ENCODE data around the gene ALDH5A1.

Gene ALDH5A1

DNA sequence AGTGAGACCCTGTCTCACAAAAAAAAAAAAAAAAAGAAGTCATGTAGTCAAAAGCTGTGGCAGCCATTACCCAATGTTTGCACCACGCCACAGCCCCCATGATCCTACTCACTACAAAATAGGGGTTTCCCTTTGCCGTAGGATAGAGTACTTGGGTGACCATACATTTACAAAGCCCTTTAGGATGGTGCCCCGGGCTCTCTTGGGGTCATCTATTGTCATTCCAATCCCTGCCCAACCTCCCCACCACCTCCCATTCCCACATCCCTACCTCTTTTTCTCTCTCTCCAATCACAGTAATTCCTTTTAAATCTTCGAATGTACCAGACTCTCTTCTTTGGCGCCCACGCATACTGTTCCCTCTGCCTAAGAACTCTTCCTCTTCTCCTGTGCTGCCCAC lies 76.6 kb downstream of the ALDH5A1 start:
- Histone ChIP-seq H2AK5ac (ENCODE audit: low read length) (no peak overlapping the region), H2BK120ac (ENCODE audit: insufficient read depth, low read length, poor library complexity) (no peak overlapping the region), H4K12ac (ENCODE audit: low read depth, low read length) (no peak overlapping the region), H4K91ac (ENCODE audit: low read depth, low read length) (no peak overlapping the region), H3K18ac (ENCODE audit: low read length) (no peak overlapping the region), H3K4me1 (ENCODE audit: control insufficient read depth in 1 of 2, insufficient read depth in 2 of 2, low read length in 2 of 2) (peaks cover 0 to 3% of the 10 kb centered on the region in 2 experiments), H2BK5ac (ENCODE audit: low read depth, low read length, poor library complexity) (no peak overlapping the region), H4K8ac (ENCODE audit: low read depth, low read length) (no peak overlapping the region), H3K23ac (ENCODE audit: low read length) (no peak overlapping the region), H2AFZ (ENCODE audit: insufficient read depth, low read length, poor library complexity) (no peak overlapping the region), H3K4ac (ENCODE audit: low read depth, low read length) (no peak overlapping the region), H3K4me2 (ENCODE audit: low read length) (no peak overlapping the region), H3K9ac (ENCODE audit: low read length) (no peak overlapping the region), H3K27me3 (ENCODE audit: insufficient read depth, low read length) (no peaks in the 10 kb centered on the region), H3K36me3 (ENCODE audit: control insufficient read depth in 1 of 2, insufficient read depth in 2 of 2, low read length in 2 of 2) (no peaks in the 10 kb centered on the region), H3K27ac (ENCODE audit: low read depth, low read length) (no peak overlapping the region), H3K9me3 (ENCODE audit: insufficient read depth, low read depth, low read length) (peaks cover 2% of the 10 kb centered on the region), H3K4me3 (ENCODE audit: low read depth, low read length) (no peak overlapping the region), H2BK12ac (ENCODE audit: low read length) (no peak overlapping the region), H3K79me1 (ENCODE audit: low read length) (no peaks in the 10 kb centered on the region), H3K79me2 (ENCODE audit: control insufficient read depth, insufficient read depth, low read length, poor library complexity) (no peaks in the 10 kb centered on the region), H3K14ac (ENCODE audit: low read length) (no peak overlapping the region)
- WGBS (ENCODE audit: extremely low coverage, insufficient coverage, insufficient read length) = 100% methylated on average over 1 of the region's 6 CpGs
- DNase-seq = no peak

- no peak overlapping the region for H3K4me3 ChIP-seq (ENCODE audit: low read depth, low read length)
- H3K23ac ChIP-seq (ENCODE audit: low read length) = no peak overlapping the region
- no peak overlapping the region for H2BK5ac ChIP-seq (ENCODE audit: low read depth, low read length, poor library complexity)
- no peak overlapping the region for H3K4ac ChIP-seq (ENCODE audit: low read depth, low read length)
- H3K14ac ChIP-seq (ENCODE audit: low read length) = no peak overlapping the region
- H2AK5ac ChIP-seq (ENCODE audit: low read length) = no peak overlapping the region
- H3K18ac ChIP-seq (ENCODE audit: low read length) = no peak overlapping the region
- no peak overlapping the region for H4K8ac ChIP-seq (ENCODE audit: low read depth, low read length)
- H3K9ac ChIP-seq (ENCODE audit: low read length) = no peak overlapping the region
- H2BK12ac ChIP-seq (ENCODE audit: low read length) = no peak overlapping the region
- H3K36me3 ChIP-seq (ENCODE audit: control insufficient read depth in 1 of 2, insufficient read depth in 2 of 2, low read length in 2 of 2) = no peaks in the 10 kb centered on the region
- H3K27ac ChIP-seq (ENCODE audit: low read depth, low read length) = no peak overlapping the region
- no peak overlapping the region for H4K91ac ChIP-seq (ENCODE audit: low read depth, low read length)
- H3K9me3 ChIP-seq (ENCODE audit: insufficient read depth, low read depth, low read length) = no peaks in the 10 kb centered on the region
- H3K27me3 ChIP-seq (ENCODE audit: insufficient read depth, low read length) = no peaks in the 10 kb centered on the region
- H3K4me2 ChIP-seq (ENCODE audit: low read length) = no peak overlapping the region
- no peaks in the 10 kb centered on the region for H3K79me2 ChIP-seq (ENCODE audit: control insufficient read depth, insufficient read depth, low read length, poor library complexity)
- peak in 1 of 2 donors; percentile 25 for DNase-seq
- H2AFZ ChIP-seq (ENCODE audit: insufficient read depth, low read length, poor library complexity) = no peak overlapping the region
- H4K12ac ChIP-seq (ENCODE audit: low read depth, low read length) = no peak overlapping the region
- no CpG with 5 or more reads among the region's 4 CpGs for WGBS (ENCODE audit: extremely low coverage, insufficient coverage, insufficient read length)
- H2BK120ac ChIP-seq (ENCODE audit: insufficient read depth, low read length, poor library complexity) = no peak overlapping the region
- H3K4me1 ChIP-seq (ENCODE audit: control insufficient read depth in 1 of 2, insufficient read depth in 2 of 2, low read length in 2 of 2) = peaks cover 0 to 3% of the 10 kb centered on the region in 2 experiments
- H3K79me1 ChIP-seq (ENCODE audit: low read length) = no peaks in the 10 kb centered on the region
Measured at GRCh38 chr6:24574809-24575208, 80.0 kb downstream of the ALDH5A1 start.

GRCh38 chr6:24576447-24576846 lies 81.7 kb downstream of the ALDH5A1 start:
- WGBS (ENCODE audit: extremely low coverage, insufficient coverage, insufficient read length) = no CpG with 5 or more reads among the region's 6 CpGs
- Histone ChIP-seq H2BK120ac (ENCODE audit: insufficient read depth, low read length, poor library complexity) (no peak overlapping the region), H2BK5ac (ENCODE audit: low read depth, low read length, poor library complexity) (no peak overlapping the region), H3K27me3 (ENCODE audit: insufficient read depth, low read length) (no peaks in the 10 kb centered on the region), H3K18ac (ENCODE audit: low read length) (no peak overlapping the region), H3K4me3 (ENCODE audit: low read depth, low read length) (no peak overlapping the region), H2BK12ac (ENCODE audit: low read length) (no peak overlapping the region), H3K27ac (ENCODE audit: low read depth, low read length) (no peak overlapping the region), H4K8ac (ENCODE audit: low read depth, low read length) (no peak overlapping the region), H3K9me3 (ENCODE audit: insufficient read depth, low read depth, low read length) (no peaks in the 10 kb centered on the region), H3K36me3 (ENCODE audit: control insufficient read depth in 1 of 2, insufficient read depth in 2 of 2, low read length in 2 of 2) (no peaks in the 10 kb centered on the region), H3K4me1 (ENCODE audit: control insufficient read depth in 1 of 2, insufficient read depth in 2 of 2, low read length in 2 of 2) (peaks cover 0 to 3% of the 10 kb centered on the region in 2 experiments), H2AFZ (ENCODE audit: insufficient read depth, low read length, poor library complexity) (no peak overlapping the region), H3K79me2 (ENCODE audit: control insufficient read depth, insufficient read depth, low read length, poor library complexity) (no peaks in the 10 kb centered on the region), H3K23ac (ENCODE audit: low read length) (no peak overlapping the region), H3K9ac (ENCODE audit: low read length) (no peak overlapping the region), H3K4me2 (ENCODE audit: low read length) (no peak overlapping the region), H4K12ac (ENCODE audit: low read depth, low read length) (no peak overlapping the region), H3K14ac (ENCODE audit: low read length) (no peak overlapping the region), H2AK5ac (ENCODE audit: low read length) (no peak overlapping the region), H3K4ac (ENCODE audit: low read depth, low read length) (no peak overlapping the region), H4K91ac (ENCODE audit: low read depth, low read length) (no peak overlapping the region), H3K79me1 (ENCODE audit: low read length) (no peaks in the 10 kb centered on the region)
- DNase-seq = no peak

DNA sequence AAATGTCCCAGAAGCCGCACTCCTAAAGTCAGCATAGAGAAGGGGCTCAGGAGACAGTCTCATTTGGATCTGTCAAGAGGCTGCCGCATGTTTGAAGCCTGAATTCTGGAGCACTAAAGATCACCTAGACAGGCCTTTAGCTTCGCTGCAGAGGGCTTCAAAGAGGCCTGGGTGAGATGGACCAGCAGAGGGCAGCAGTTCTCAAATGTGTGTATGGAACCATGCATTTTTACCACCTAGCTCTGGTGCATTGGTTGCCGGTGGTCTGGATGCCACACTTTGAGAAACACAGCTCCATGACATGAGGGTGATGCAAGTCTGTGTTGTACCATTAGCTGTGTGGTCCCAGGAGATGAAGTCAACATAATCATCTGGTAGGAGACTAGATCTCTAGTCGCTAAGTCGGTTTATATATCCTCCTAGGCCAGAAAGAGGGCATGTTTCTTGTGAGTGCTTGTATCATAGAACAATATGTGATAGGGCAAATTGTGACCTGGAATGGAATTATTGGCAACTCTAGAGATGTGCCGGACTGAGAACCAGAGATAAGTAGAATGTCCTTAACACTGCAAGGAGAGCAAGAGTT lies 86.4 kb downstream of the ALDH5A1 start:
- H3K4ac ChIP-seq (ENCODE audit: low read depth, low read length) = no peak overlapping the region
- H3K27me3 ChIP-seq (ENCODE audit: insufficient read depth, low read length) = no peaks in the 10 kb centered on the region
- no peak overlapping the region for H2AK5ac ChIP-seq (ENCODE audit: low read length)
- peak; percentile 71 to 87 for DNase-seq
- no peaks in the 10 kb centered on the region for H3K4me1 ChIP-seq (ENCODE audit: control insufficient read depth in 1 of 2, insufficient read depth in 2 of 2, low read length in 2 of 2)
- H3K9me3 ChIP-seq (ENCODE audit: insufficient read depth, low read depth, low read length) = no peaks in the 10 kb centered on the region
- H3K79me2 ChIP-seq (ENCODE audit: control insufficient read depth, insufficient read depth, low read length, poor library complexity) = no peaks in the 10 kb centered on the region
- no peaks in the 10 kb centered on the region for H3K36me3 ChIP-seq (ENCODE audit: control insufficient read depth in 1 of 2, insufficient read depth in 2 of 2, low read length in 2 of 2)
- no peak overlapping the region for H4K8ac ChIP-seq (ENCODE audit: low read depth, low read length)
- no peak overlapping the region for H3K4me3 ChIP-seq (ENCODE audit: low read depth, low read length)
- no CpG with 5 or more reads among the region's 7 CpGs for WGBS (ENCODE audit: extremely low coverage, insufficient coverage, insufficient read length)
- H4K12ac ChIP-seq (ENCODE audit: low read depth, low read length) = no peak overlapping the region
- H3K23ac ChIP-seq (ENCODE audit: low read length) = no peak overlapping the region
- no peak overlapping the region for H3K27ac ChIP-seq (ENCODE audit: low read depth, low read length)
- H3K18ac ChIP-seq (ENCODE audit: low read length) = no peak overlapping the region
- no peak overlapping the region for H4K91ac ChIP-seq (ENCODE audit: low read depth, low read length)
- H3K14ac ChIP-seq (ENCODE audit: low read length) = no peak overlapping the region
- H3K79me1 ChIP-seq (ENCODE audit: low read length) = no peaks in the 10 kb centered on the region
- H2AFZ ChIP-seq (ENCODE audit: insufficient read depth, low read length, poor library complexity) = no peak overlapping the region
- no peak overlapping the region for H3K9ac ChIP-seq (ENCODE audit: low read length)
- no peak overlapping the region for H2BK120ac ChIP-seq (ENCODE audit: insufficient read depth, low read length, poor library complexity)
- no peak overlapping the region for H2BK12ac ChIP-seq (ENCODE audit: low read length)
- no peak overlapping the region for H3K4me2 ChIP-seq (ENCODE audit: low read length)
- H2BK5ac ChIP-seq (ENCODE audit: low read depth, low read length, poor library complexity) = no peak overlapping the region

Measured in trophoblast cell (in vitro differentiated cells and primary cell).